Esophagus squamous epithelium (tissue), 5 donors: ENCODE data around the gene AKNA. TPM values are rescaled to one million over a fixed set of nuclear protein-coding genes. Genes with fewer than 3 reads are reported as not detected.
"Not testable (repeated sequence)": the region's sequence is repeated elsewhere in the genome, so short reads cannot be mapped to it uniquely, and the experiment has no call there.

ENCODE experiments used
- DNase-seq: peaks from one replicate; lab custom pipeline; 2025; lab: John Stamatoyannopoulos, UW
- H3K27ac ChIP-seq, 4 donors: fragments of 200-600 bp; sonication (generic); one replicate each; pipeline ENCODE4 v1.5.1; 2016 to 2019; ENCODE audit warnings: mild to moderate bottlenecking in 1 of 4
- H3K27me3 ChIP-seq, 4 donors: fragments of 200-600 bp; sonication (generic); 1 replicate in 3 of 4; 2 replicates in 1 of 4; pipeline versions ENCODE4 v1.5.1 to v1.6.0; 2017 to 2021; ENCODE audit warnings: antibody characterized with exemption in 1 of 4
- H3K36me3 ChIP-seq, 3 donors: fragments of 200-600 bp; sonication (generic); one replicate each; pipeline ENCODE4 v1.5.1; 2016 to 2019
- H3K4me1 ChIP-seq, 3 donors: fragments of 200-600 bp; sonication (generic); one replicate each; pipeline ENCODE4 v1.5.1; 2017 to 2019
- H3K4me3 ChIP-seq, 4 donors: fragments of 200-600 bp; sonication (generic); 1 replicate in 3 of 4; 2 replicates in 1 of 4; pipeline ENCODE4 v1.5.1; 2016 to 2019; ENCODE audit warnings: mild to moderate bottlenecking in 2 of 4, moderate library complexity in 1 of 4
- H3K9me3 ChIP-seq, 3 donors: fragments of 200-600 bp; sonication (generic); one replicate each; pipeline ENCODE4 v1.5.1; 2016 to 2019
- POLR2A ChIP-seq, 4 donors: fragments of 450-650 bp; IDR thresholded peaks; one replicate each; pipeline ENCODE4 v1.6.1; 2017; ENCODE audit warnings: antibody characterized with exemption in 4 of 4, mild to moderate bottlenecking in 4 of 4, moderate library complexity in 3 of 4
- WGBS, 2 donors: methylation state at CpG; one replicate each; pipeline ENCODE4 v1.1.5; 2018; 5-methylcytosine and 5-hydroxymethylcytosine counted together
- intact Hi-C: fragments of 100-400 bp; cut with DNase I; formaldehyde crosslinking; loops from one replicate; pipeline ENCODE4 v1.15.0; 2022
- total RNA-seq, 4 donors: library from RNA; depleted of rRNA; stranded (reverse); fragments of >200 nt; gene quantifications; one replicate each; pipeline ENCODE4 v1.1.0, GENCODE V29; 2016
- TF ChIP-seq, protein P1 (sequence below), 6 experiments: fragments of 450-650 bp in 4 of 6; fragments of 200-600 bp in 2 of 6; sonication (generic) in 2 of 6; IDR thresholded peaks; one replicate each; pipeline ENCODE4 v1.5.1; 2016 to 2019; ENCODE audit warnings: antibody characterized with exemption in 6 of 6, mild to moderate bottlenecking in 4 of 6, moderate library complexity in 4 of 6
- donor health status: DM: yes; HTN: yes; CAD: no.

AKNA gene
- total RNA-seq, 4 donors from 2014 or later, result 6.1 to 25.0 (median 7.6) TPM

DNA sequence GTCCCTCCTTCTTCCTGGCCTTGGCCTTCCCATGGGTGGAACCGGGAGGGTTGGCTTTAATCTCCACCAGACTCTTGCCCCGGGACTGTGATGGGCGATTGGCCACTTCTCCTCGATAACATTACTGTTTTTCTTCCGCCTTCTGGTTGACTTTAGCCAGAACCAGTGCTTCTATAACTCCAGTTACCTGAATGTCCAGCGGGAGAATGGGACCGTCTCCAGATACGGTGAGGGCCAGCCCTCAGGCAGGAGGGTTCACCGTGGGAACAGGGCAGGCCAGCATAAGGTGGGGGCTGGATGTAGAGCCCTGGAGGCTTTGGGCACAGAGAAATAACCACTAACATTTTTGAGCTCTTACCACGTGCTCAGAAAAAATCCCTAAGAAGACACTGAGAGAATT is 57.1 kb downstream of the AKNA start:
- Histone ChIP-seq H3K4me3 (no peak overlapping the region), H3K4me1 (no peaks in the 10 kb centered on the region), H3K27ac (no peak overlapping the region), H3K36me3 (no peaks in the 10 kb centered on the region), H3K27me3 (peaks cover 0 to 21% (median 0%) of the 10 kb centered on the region in 4 donors), H3K9me3 (no peaks in the 10 kb centered on the region)
- no peak for DNase-seq
- TF ChIP-seq, protein P1, sequence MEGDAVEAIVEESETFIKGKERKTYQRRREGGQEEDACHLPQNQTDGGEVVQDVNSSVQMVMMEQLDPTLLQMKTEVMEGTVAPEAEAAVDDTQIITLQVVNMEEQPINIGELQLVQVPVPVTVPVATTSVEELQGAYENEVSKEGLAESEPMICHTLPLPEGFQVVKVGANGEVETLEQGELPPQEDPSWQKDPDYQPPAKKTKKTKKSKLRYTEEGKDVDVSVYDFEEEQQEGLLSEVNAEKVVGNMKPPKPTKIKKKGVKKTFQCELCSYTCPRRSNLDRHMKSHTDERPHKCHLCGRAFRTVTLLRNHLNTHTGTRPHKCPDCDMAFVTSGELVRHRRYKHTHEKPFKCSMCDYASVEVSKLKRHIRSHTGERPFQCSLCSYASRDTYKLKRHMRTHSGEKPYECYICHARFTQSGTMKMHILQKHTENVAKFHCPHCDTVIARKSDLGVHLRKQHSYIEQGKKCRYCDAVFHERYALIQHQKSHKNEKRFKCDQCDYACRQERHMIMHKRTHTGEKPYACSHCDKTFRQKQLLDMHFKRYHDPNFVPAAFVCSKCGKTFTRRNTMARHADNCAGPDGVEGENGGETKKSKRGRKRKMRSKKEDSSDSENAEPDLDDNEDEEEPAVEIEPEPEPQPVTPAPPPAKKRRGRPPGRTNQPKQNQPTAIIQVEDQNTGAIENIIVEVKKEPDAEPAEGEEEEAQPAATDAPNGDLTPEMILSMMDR (IDR thresholded peaks at IDR 0.05), result no peak
- no peak for TF ChIP-seq POLR2A (IDR thresholded peaks at IDR 0.05)
- intact Hi-C loops, result no loop called here
- WGBS, 2 donors, result 59% methylated on average over 4 to 7 of the region's 10 CpGs

DNA sequence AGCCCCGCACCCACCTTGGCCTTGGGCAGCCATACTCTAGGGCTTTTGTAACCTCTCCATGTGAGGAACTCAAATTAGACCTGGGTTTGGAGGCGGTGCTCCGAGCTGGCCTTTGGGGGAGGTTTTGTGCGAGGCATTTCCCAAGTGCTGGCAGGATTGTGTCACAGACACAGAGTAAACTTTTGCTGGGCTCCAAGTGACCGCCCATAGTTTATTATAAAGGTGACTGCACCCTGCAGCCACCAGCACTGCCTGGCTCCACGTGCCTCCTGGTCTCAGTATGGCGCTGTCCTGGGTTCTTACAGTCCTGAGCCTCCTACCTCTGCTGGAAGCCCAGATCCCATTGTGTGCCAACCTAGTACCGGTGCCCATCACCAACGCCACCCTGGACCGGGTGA is 58.2 kb downstream of the AKNA start, which contains the start of gene ORM2:
TSS of gene ORM2 (plus strand) at position 245 of the 398 bp plus-strand sequence. CDS start at position 281, 36 bp downstream.
- H3K27ac ChIP-seq, DNase-seq, H3K4me1 ChIP-seq, H3K36me3 ChIP-seq, intact Hi-C loops, H3K4me3 ChIP-seq, H3K9me3 ChIP-seq: not testable (repeated sequence)
- peaks cover 0 to 21% (median 0%) of the 10 kb centered on the region in 4 donors for H3K27me3 ChIP-seq
- no CpG with 5 or more reads among the region's 10 CpGs for WGBS, 2 donors

DNA sequence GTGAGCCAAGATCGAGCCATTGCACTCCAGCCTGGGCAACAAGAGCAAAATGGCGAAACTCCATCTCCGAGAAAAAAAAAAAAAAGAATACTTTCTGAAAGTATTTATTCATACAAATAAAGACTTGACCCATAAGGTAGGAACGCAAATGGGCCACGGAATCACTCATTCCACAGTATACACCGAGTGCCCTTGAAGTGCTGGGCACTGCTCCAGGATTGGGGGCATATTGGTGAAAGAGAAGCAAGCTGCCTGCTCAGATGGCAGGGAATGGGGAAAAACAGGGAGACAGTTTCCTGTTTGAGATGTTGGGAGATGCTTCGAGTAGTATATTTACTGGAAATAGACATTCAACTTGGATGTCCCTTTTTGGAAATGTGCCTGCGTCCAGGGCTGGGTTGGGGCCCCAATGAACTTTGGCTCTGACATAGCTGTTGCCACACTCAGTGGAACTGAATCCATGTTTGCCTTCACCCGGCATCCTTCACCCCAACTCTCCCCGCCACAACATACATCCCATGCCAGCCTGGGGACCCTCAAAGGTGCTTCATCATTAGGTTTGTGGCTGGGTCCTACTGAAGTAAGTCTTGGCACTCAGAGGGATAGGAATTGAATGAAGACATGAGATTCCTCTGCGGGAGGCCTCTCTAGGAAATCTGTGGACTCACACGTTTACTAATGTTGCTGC is 58.7 kb downstream of the AKNA start:
- DNase-seq, intact Hi-C loops, H3K4me3 ChIP-seq, H3K4me1 ChIP-seq, H3K27ac ChIP-seq, H3K9me3 ChIP-seq, H3K36me3 ChIP-seq: not testable (repeated sequence)
- peaks cover 0 to 27% (median 0%) of the 10 kb centered on the region in 4 donors for H3K27me3 ChIP-seq
- 78 to 87% methylated on average over 8 to 9 of the region's 12 CpGs for WGBS, 2 donors

DNA sequence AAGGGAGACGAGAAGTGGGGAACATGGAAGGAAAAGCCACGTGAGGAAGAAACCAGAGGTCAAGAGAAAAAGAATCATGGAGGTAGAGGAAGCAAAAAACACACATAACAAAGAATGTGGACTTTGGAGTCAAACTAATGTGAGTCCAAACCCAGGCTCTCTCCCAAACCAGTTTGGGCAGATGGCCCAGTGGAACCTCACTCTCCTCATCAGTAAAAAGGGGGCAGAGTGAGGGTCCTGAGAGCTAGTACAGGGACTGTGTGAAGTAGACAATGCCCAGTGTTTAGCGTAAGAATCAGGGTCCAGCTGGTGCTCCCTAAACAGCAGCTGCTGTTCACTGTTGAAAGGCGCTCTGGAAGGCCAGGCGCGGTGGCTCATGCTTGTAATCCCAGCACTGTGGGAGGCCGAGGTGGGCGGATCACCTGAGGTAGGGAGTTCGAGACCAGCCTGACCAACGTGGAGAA is 59.4 kb downstream of the AKNA start:
- H3K4me1 ChIP-seq, DNase-seq, H3K9me3 ChIP-seq, H3K4me3 ChIP-seq, H3K36me3 ChIP-seq, intact Hi-C loops, H3K27ac ChIP-seq: not testable (repeated sequence)
- peaks cover 0 to 29% (median 0%) of the 10 kb centered on the region in 4 donors for H3K27me3 ChIP-seq
- 67 to 80% methylated on average over 4 to 8 of the region's 10 CpGs for WGBS, 2 donors

DNA sequence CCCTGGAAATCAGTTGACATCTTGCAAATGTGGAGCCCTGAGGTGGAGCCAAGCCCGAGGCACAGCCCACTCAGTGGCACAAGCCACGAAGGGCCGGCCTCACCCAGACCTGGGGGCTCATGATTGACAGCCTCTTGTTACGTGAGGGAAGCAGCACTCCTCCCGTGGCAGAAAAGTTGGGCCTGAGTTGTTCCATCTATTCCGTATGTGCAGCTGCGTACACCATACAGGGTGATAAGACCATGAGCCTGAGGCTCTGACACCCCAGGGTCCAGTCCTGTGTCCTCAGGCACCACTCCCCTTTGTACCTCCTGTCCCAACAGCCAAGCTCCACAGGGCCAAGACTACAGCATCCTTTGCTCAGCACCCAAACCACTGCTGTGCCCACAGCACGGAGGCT is 60.0 kb downstream of the AKNA start:
- no peak for TF ChIP-seq POLR2A (IDR thresholded peaks at IDR 0.05)
- no peak overlapping the region for H3K27ac ChIP-seq
- H3K4me1 ChIP-seq, result no peaks in the 10 kb centered on the region
- no peaks in the 10 kb centered on the region for H3K36me3 ChIP-seq
- DNase-seq, result no peak
- H3K27me3 ChIP-seq, result peaks cover 0 to 29% (median 0%) of the 10 kb centered on the region in 4 donors
- H3K4me3 ChIP-seq, result no peak overlapping the region
- no peaks in the 10 kb centered on the region for H3K9me3 ChIP-seq
- 87 to 88% methylated on average over 4 to 6 of the region's 8 CpGs for WGBS, 2 donors
- intact Hi-C loops, result no loop called here

DNA sequence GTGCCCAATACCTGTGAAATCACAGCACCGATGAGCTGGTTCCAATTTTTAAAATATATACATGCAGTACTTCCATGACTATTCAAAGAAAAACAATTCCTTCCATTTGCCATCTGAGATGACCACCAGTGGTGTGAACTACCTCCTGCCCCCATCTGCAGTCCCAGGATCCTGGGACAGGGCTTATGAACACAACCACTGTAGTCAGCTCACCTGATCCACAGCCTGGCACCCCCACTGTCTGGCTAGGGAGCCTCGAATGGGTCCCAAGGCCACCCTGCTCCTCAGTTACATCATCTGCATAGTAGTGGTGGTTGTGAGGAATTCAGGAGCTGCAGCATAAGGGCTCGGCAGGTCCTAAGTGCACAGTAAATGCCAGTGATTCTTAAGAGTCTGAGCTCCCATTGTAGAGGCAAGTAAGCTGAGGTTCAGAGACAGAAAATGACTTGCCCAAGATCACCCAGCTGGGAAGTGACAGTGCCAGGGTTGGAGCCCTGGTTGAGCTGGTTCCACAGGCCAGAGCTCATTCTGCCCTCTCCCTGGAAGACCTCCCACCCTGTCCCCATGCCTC is 62.0 kb downstream of the AKNA start:
- H3K9me3 ChIP-seq, H3K4me3 ChIP-seq, intact Hi-C loops, DNase-seq, H3K27ac ChIP-seq, H3K36me3 ChIP-seq, H3K4me1 ChIP-seq: not testable (repeated sequence)
- WGBS, 2 donors, result 83 to 100% methylated on average over 2 of the region's 3 CpGs
- peaks cover 0 to 32% (median 0%) of the 10 kb centered on the region in 4 donors for H3K27me3 ChIP-seq

DNA sequence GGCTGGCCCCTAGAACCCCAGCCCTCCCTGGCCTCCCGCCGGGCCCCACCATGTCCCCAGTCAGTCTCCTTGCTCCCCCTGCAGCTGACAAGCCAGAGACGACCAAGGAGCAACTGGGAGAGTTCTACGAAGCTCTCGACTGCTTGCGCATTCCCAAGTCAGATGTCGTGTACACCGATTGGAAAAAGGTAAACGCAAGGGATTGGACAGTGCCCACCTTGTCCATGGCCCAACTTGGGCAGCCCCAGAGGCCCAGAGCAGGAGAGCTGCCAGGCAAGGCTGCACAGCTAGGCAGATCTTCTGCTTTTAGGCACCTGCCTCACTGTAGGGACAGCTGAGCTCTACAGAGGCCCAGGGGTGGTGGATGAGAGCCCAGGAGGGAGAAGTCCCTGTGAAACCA is 62.8 kb downstream of the AKNA start:
- H3K4me1 ChIP-seq, H3K4me3 ChIP-seq, intact Hi-C loops, H3K27ac ChIP-seq, H3K36me3 ChIP-seq, DNase-seq, H3K9me3 ChIP-seq: not testable (repeated sequence)
- no CpG with 5 or more reads among the region's 9 CpGs for WGBS, 2 donors
- peaks cover 0 to 39% (median 0%) of the 10 kb centered on the region in 4 donors for H3K27me3 ChIP-seq

DNA sequence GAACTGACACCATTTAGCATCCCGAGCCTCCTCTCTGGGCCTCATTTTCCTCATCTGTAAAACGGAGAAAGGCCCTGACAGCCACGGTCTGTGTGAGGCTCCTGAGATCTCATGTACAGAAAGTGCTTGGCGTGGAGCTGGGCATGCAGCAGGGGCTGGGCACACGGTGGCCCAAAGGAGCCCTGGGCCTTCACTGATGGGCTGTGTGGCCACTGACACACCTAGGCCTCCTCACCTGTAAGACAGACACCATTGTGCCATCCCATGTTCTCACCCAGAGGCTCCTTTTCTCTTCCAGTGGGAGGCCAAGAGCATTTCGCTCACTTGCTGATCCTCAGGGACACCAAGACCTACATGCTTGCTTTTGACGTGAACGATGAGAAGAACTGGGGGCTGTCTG is 63.3 kb downstream of the AKNA start:
- peaks cover 0 to 40% (median 0%) of the 10 kb centered on the region in 4 donors for H3K27me3 ChIP-seq
- 89 to 96% methylated on average over 4 to 5 of the region's 8 CpGs for WGBS, 2 donors
- no peak overlapping the region for H3K27ac ChIP-seq
- no peak for DNase-seq
- H3K9me3 ChIP-seq, result no peaks in the 10 kb centered on the region
- no peak overlapping the region for H3K4me3 ChIP-seq
- H3K4me1 ChIP-seq, result no peaks in the 10 kb centered on the region
- intact Hi-C loops, result no loop called here
- no peaks in the 10 kb centered on the region for H3K36me3 ChIP-seq
- TF ChIP-seq, protein P1 (IDR thresholded peaks at IDR 0.05), result no peak
- TF ChIP-seq POLR2A (IDR thresholded peaks at IDR 0.05), result no peak

DNA sequence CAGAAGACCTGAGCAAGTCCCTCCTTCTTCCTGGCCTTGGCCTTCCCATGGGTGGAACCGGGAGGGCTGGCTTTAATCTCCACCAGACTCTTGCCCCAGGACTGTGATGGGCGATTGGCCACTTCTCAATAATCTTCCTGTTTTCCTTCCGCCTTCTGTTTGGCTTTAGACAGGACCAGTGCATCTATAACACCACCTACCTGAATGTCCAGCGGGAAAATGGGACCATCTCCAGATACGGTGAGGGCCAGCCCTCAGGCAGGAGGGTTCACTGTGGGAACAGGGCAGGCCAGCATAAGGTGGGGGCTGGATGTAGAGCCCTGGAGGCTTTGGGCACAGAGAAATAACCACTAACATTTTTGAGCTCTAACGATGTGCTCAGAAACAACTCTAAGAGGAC is 63.9 kb downstream of the AKNA start:
- WGBS, 2 donors, result 59 to 60% methylated on average over 3 to 5 of the region's 6 CpGs
- H3K27ac ChIP-seq, DNase-seq, H3K9me3 ChIP-seq, intact Hi-C loops, H3K36me3 ChIP-seq, H3K4me1 ChIP-seq, H3K4me3 ChIP-seq: not testable (repeated sequence)
- H3K27me3 ChIP-seq, result peaks cover 0 to 44% (median 0%) of the 10 kb centered on the region in 4 donors

DNA sequence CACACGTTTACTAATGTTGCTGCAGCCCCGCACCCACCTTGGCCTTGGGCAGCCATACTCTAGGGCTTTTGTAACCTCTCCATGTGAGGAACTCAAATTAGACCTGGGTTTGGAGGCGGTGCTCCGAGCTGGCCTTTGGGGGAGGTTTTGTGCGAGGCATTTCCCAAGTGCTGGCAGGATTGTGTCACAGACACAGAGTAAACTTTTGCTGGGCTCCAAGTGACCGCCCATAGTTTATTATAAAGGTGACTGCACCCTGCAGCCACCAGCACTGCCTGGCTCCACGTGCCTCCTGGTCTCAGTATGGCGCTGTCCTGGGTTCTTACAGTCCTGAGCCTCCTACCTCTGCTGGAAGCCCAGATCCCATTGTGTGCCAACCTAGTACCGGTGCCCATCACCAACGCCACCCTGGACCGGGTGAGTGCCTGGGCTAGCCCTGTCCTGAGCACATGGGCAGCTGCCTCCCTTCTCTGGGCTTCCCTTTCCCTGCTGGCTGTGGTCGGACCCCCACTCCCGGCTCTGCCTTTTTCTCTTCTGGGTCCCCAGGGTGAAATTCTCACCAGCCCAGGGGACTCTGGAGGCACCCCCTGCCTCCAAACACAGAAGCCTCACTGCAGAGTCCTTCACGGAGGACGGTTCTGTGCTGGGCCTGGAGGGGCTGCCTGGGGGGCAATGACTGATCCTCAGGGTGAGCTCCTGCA is 64.8 kb downstream of the AKNA start, which contains the start of gene ORM1:
TSS of gene ORM1 (plus strand) at position 268 of the 701 bp plus-strand sequence. CDS start at position 304, 36 bp downstream.
- H3K27ac ChIP-seq, H3K9me3 ChIP-seq, intact Hi-C loops, H3K4me1 ChIP-seq, H3K36me3 ChIP-seq, DNase-seq, H3K4me3 ChIP-seq: not testable (repeated sequence)
- WGBS, 2 donors, result no CpG with 5 or more reads among the region's 15 CpGs
- peaks cover 0 to 42% (median 0%) of the 10 kb centered on the region in 4 donors for H3K27me3 ChIP-seq
